Left hindlimb (tissue), 1 donor: ENCODE measurements around the gene ROBO1.

Experiments
- DNase-seq: peaks from one replicate; pipeline ENCODE4 v3.0.0-alpha.2; 2018

The ROBO1 gene

GRCh38 chr3:78823859-78824258 is 943.9 kb downstream of the ROBO1 start:
- no peak for DNase-seq

- DNase-seq = no peak
Observed at GRCh38 chr3:78823434-78823833, 944.4 kb downstream of the ROBO1 start.

- no peak for DNase-seq
Observed at GRCh38 chr3:78822726-78823125, 945.1 kb downstream of the ROBO1 start.

- no peak for DNase-seq
Observed at GRCh38 chr3:78820542-78820941, 947.3 kb downstream of the ROBO1 start.

GRCh38 chr3:78818161-78818985 is 949.4 kb downstream of the ROBO1 start:
- no peak for DNase-seq

GRCh38 chr3:78814893-78815562 is 952.8 kb downstream of the ROBO1 start:
- DNase-seq = no peak

GRCh38 chr3:78812166-78812565 is 955.6 kb downstream of the ROBO1 start:
- no peak for DNase-seq

- DNase-seq = peak; percentile 42
Observed at GRCh38 chr3:78809966-78810365, 957.8 kb downstream of the ROBO1 start.

GRCh38 chr3:78804251-78805037 is 963.4 kb downstream of the ROBO1 start:
- DNase-seq = peak; percentile 41

- no peak for DNase-seq
Observed at GRCh38 chr3:78802562-78802930, 965.3 kb downstream of the ROBO1 start.

GRCh38 chr3:78801926-78802561 is 965.8 kb downstream of the ROBO1 start:
- DNase-seq = no peak

GRCh38 chr3:78799681-78800080 is 968.1 kb downstream of the ROBO1 start:
- DNase-seq = no peak

- DNase-seq = no peak
Observed at GRCh38 chr3:78798266-78798832, 969.4 kb downstream of the ROBO1 start.

- no peak for DNase-seq
Observed at GRCh38 chr3:78794431-78794830, 973.4 kb downstream of the ROBO1 start.

GRCh38 chr3:78792733-78793132 is 975.1 kb downstream of the ROBO1 start:
- no peak for DNase-seq

- DNase-seq = no peak
Observed at GRCh38 chr3:78792212-78792611, 975.6 kb downstream of the ROBO1 start.

- DNase-seq = no peak
Observed at GRCh38 chr3:78791753-78792152, 976.0 kb downstream of the ROBO1 start.

GRCh38 chr3:78788839-78789238 is 979.0 kb downstream of the ROBO1 start:
- no peak for DNase-seq

- DNase-seq = no peak
Observed at GRCh38 chr3:78785004-78785403, 982.8 kb downstream of the ROBO1 start.

- DNase-seq = no peak
Observed at GRCh38 chr3:78781351-78781750, 986.4 kb downstream of the ROBO1 start.

GRCh38 chr3:78765671-78766485 is 1001.9 kb downstream of the ROBO1 start:
- DNase-seq = no peak

GRCh38 chr3:78764634-78765033 is 1003.2 kb downstream of the ROBO1 start:
- no peak for DNase-seq
